ENCODE measurements around the gene SLC31A1.

GRCh38 chr9:113289091-113289490 is 67.7 kb downstream of the SLC31A1 start:
- TF ChIP-seq, protein P1, sequence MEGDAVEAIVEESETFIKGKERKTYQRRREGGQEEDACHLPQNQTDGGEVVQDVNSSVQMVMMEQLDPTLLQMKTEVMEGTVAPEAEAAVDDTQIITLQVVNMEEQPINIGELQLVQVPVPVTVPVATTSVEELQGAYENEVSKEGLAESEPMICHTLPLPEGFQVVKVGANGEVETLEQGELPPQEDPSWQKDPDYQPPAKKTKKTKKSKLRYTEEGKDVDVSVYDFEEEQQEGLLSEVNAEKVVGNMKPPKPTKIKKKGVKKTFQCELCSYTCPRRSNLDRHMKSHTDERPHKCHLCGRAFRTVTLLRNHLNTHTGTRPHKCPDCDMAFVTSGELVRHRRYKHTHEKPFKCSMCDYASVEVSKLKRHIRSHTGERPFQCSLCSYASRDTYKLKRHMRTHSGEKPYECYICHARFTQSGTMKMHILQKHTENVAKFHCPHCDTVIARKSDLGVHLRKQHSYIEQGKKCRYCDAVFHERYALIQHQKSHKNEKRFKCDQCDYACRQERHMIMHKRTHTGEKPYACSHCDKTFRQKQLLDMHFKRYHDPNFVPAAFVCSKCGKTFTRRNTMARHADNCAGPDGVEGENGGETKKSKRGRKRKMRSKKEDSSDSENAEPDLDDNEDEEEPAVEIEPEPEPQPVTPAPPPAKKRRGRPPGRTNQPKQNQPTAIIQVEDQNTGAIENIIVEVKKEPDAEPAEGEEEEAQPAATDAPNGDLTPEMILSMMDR (optimal IDR thresholded peaks at IDR 0.05 in 1 of 3, IDR thresholded peaks at IDR 0.05 in 1 of 3, conservative IDR thresholded peaks at IDR 0.05 in 1 of 3; ENCODE audit: extremely low read depth in 1 of 3, insufficient read depth in 2 of 3, low read length in 3 of 3): no peak
- TF ChIP-seq EZH2 (IDR thresholded peaks at IDR 0.05; ENCODE audit: low read length): no peak

Data from keratinocyte (primary cell).